GM19463 (cell line): ENCODE measurements around the gene ZNF502.

Experiments
- ATAC-seq: cut with Tn5 transposase; IDR thresholded peaks from one replicate; pipeline ENCODE4 v1.9.1; 2021; ENCODE audit warnings: mild to moderate bottlenecking, moderate library complexity; ENCODE audit not compliant: unreplicated experiment

ZNF502 gene

GRCh38 chr3:44764248-44764647, 51.8 kb downstream of the ZNF502 start:
- ATAC-seq = no peak

GRCh38 chr3:44771424-44772098, 59.1 kb downstream of the ZNF502 start:
- ATAC-seq = no peak

GRCh38 chr3:44772099-44772442, 59.6 kb downstream of the ZNF502 start:
- ATAC-seq = no peak
